Gastrocnemius medialis (tissue), 4 donors: Measurements from ENCODE around the gene GSTT2B.

Experiments used
- POLR2A ChIP-seq, 2 donors: fragments of 450-650 bp; IDR thresholded peaks; one replicate each; pipeline ENCODE4 v1.6.1; 2017; ENCODE audit warnings: antibody characterized with exemption in 2 of 2, mild to moderate bottlenecking in 2 of 2, moderate library complexity in 2 of 2
- TF ChIP-seq, protein P1 (sequence below), 5 experiments: fragments of 450-650 bp in 3 of 5; fragments of 200-600 bp in 2 of 5; sonication (generic) in 2 of 5; IDR thresholded peaks in 4 of 5; conservative IDR thresholded peaks in 1 of 5; 1 replicate in 4 of 5; 2 replicates in 1 of 5; pipeline ENCODE4 v1.5.1; 2016 to 2019; ENCODE audit warnings: antibody characterized with exemption in 5 of 5, mild to moderate bottlenecking in 3 of 5, moderate library complexity in 3 of 5

DNA sequence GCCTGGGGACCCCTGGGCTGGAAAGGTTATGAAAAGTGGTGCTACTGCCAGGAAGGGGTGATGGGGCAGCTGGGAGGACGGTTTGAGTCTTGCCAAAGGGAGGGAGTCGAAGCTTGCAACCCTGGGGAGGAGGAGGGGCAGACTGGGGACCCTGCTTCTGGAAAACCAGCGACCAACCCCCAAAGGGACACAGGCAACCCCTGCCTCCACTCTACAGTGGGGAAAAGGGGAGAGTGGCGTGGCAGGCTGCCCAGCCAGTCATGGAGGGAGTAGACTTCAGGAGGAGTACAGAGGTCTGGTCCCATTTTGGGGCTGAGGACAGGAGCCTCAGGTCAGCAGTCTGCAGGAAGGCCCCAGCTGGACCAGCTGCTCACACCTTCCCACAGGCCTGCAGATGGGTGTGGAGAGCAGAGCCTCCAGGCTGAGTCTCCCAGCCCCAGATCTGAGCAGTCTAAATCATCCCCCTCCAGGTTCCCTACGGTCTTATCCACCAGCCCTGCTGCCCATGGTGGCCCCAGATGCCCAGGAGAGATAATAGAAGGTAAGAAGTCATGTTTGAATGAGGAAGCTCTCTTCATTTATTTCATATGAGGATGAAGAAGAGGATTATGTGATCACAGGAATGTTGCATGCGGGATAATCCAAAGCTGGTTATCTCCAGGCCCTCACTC is 10.0 kb upstream of the GSTT2B start:
- TF ChIP-seq, protein P1, sequence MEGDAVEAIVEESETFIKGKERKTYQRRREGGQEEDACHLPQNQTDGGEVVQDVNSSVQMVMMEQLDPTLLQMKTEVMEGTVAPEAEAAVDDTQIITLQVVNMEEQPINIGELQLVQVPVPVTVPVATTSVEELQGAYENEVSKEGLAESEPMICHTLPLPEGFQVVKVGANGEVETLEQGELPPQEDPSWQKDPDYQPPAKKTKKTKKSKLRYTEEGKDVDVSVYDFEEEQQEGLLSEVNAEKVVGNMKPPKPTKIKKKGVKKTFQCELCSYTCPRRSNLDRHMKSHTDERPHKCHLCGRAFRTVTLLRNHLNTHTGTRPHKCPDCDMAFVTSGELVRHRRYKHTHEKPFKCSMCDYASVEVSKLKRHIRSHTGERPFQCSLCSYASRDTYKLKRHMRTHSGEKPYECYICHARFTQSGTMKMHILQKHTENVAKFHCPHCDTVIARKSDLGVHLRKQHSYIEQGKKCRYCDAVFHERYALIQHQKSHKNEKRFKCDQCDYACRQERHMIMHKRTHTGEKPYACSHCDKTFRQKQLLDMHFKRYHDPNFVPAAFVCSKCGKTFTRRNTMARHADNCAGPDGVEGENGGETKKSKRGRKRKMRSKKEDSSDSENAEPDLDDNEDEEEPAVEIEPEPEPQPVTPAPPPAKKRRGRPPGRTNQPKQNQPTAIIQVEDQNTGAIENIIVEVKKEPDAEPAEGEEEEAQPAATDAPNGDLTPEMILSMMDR (IDR thresholded peaks at IDR 0.05 in 4 of 5, conservative IDR thresholded peaks at IDR 0.05 in 1 of 5): no peak
- no peak for TF ChIP-seq POLR2A (IDR thresholded peaks at IDR 0.05)
